PC-3 (cell line): ENCODE results near the gene GOLGA7B.

Experiments used
- CTCF ChIP-seq: fragments of 300-600 bp; sonication (generic); conservative IDR thresholded peaks from 2 replicates; pipeline ENCODE4 v1.5.1; 2017; ENCODE audit warnings: antibody characterized with exemption, low read depth, mild to moderate bottlenecking, low read length
- EZH2phosphoT487 ChIP-seq: fragments of 300-600 bp; sonication (generic); IDR thresholded peaks from 2 replicates; pipeline ENCODE4 v1.6.1; 2018; ENCODE audit warnings: mild to moderate bottlenecking, antibody characterized with exemption, low read length, borderline replicate concordance

GRCh38 chr10:97911217-97911616 lies 61.6 kb downstream of the GOLGA7B start:
- TF ChIP-seq CTCF (no peak), EZH2phosphoT487 (no peak)
